ENCODE results near the gene KDF1. TPM values are rescaled to one million over a fixed set of nuclear protein-coding genes. Genes with fewer than 3 reads are reported as not detected.

KDF1 gene
- total and polyA plus RNA-seq, 2 experiments from 2014 or later = 13.6 to 21.1 TPM

DNA sequence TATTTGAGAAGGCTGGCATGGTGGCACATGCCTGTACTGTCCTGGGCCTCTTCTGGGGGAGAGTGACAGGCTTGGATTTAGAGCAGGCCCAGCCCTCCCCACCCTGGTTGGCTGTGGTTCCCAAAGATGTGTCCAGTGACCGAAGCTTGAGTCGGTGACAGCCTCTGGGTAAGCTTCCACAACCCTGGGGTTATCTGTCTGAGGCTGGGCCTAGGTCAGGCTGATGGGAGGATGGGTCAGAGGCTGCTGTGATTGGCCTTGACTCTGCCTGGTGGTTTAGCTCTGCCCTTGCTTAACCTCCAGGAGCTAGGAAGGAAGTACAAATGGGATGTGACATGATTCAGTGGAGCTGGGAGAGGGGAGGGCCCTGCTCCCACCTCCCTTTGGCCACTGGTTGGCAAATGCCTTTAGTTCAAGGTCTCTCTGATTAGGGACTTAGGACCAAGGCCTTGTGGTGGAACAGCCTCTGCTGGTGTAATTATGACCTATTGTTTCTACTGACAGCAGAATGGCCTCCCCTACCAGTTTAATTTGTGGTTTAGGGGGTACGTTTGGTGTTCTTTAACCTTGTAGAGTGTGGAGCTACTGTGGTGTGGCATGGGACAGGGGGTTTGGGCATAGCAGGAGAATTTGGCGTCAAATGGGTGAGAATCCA is 22.1 kb downstream of the KDF1 start (continued):
- TF ChIP-seq, protein P1, sequence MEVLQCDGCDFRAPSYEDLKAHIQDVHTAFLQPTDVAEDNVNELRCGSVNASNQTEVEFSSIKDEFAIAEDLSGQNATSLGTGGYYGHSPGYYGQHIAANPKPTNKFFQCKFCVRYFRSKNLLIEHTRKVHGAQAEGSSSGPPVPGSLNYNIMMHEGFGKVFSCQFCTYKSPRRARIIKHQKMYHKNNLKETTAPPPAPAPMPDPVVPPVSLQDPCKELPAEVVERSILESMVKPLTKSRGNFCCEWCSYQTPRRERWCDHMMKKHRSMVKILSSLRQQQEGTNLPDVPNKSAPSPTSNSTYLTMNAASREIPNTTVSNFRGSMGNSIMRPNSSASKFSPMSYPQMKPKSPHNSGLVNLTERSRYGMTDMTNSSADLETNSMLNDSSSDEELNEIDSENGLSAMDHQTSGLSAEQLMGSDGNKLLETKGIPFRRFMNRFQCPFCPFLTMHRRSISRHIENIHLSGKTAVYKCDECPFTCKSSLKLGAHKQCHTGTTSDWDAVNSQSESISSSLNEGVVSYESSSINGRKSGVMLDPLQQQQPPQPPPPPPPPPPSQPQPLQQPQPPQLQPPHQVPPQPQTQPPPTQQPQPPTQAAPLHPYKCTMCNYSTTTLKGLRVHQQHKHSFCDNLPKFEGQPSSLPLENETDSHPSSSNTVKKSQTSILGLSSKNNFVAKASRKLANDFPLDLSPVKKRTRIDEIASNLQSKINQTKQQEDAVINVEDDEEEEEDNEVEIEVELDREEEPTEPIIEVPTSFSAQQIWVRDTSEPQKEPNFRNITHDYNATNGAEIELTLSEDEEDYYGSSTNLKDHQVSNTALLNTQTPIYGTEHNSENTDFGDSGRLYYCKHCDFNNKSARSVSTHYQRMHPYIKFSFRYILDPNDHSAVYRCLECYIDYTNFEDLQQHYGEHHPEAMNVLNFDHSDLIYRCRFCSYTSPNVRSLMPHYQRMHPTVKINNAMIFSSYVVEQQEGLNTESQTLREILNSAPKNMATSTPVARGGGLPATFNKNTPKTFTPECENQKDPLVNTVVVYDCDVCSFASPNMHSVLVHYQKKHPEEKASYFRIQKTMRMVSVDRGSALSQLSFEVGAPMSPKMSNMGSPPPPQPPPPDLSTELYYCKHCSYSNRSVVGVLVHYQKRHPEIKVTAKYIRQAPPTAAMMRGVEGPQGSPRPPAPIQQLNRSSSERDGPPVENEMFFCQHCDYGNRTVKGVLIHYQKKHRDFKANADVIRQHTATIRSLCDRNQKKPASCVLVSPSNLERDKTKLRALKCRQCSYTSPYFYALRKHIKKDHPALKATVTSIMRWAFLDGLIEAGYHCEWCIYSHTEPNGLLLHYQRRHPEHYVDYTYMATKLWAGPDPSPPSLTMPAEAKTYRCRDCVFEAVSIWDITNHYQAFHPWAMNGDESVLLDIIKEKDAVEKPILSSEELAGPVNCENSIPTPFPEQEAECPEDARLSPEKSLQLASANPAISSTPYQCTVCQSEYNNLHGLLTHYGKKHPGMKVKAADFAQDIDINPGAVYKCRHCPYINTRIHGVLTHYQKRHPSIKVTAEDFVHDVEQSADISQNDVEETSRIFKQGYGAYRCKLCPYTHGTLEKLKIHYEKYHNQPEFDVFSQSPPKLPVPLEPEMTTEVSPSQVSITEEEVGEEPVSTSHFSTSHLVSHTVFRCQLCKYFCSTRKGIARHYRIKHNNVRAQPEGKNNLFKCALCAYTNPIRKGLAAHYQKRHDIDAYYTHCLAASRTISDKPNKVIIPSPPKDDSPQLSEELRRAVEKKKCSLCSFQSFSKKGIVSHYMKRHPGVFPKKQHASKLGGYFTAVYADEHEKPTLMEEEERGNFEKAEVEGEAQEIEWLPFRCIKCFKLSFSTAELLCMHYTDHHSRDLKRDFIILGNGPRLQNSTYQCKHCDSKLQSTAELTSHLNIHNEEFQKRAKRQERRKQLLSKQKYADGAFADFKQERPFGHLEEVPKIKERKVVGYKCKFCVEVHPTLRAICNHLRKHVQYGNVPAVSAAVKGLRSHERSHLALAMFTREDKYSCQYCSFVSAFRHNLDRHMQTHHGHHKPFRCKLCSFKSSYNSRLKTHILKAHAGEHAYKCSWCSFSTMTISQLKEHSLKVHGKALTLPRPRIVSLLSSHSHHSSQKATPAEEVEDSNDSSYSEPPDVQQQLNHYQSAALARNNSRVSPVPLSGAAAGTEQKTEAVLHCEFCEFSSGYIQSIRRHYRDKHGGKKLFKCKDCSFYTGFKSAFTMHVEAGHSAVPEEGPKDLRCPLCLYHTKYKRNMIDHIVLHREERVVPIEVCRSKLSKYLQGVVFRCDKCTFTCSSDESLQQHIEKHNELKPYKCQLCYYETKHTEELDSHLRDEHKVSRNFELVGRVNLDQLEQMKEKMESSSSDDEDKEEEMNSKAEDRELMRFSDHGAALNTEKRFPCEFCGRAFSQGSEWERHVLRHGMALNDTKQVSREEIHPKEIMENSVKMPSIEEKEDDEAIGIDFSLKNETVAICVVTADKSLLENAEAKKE (CRISPR knock-in tag; IDR thresholded peaks at IDR 0.05) = no peak
- TF ChIP-seq, protein P2, sequence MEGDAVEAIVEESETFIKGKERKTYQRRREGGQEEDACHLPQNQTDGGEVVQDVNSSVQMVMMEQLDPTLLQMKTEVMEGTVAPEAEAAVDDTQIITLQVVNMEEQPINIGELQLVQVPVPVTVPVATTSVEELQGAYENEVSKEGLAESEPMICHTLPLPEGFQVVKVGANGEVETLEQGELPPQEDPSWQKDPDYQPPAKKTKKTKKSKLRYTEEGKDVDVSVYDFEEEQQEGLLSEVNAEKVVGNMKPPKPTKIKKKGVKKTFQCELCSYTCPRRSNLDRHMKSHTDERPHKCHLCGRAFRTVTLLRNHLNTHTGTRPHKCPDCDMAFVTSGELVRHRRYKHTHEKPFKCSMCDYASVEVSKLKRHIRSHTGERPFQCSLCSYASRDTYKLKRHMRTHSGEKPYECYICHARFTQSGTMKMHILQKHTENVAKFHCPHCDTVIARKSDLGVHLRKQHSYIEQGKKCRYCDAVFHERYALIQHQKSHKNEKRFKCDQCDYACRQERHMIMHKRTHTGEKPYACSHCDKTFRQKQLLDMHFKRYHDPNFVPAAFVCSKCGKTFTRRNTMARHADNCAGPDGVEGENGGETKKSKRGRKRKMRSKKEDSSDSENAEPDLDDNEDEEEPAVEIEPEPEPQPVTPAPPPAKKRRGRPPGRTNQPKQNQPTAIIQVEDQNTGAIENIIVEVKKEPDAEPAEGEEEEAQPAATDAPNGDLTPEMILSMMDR (conservative IDR thresholded peaks at IDR 0.05; ENCODE audit: low read depth in 2 of 2) = no peak
- TF ChIP-seq, protein P3, sequence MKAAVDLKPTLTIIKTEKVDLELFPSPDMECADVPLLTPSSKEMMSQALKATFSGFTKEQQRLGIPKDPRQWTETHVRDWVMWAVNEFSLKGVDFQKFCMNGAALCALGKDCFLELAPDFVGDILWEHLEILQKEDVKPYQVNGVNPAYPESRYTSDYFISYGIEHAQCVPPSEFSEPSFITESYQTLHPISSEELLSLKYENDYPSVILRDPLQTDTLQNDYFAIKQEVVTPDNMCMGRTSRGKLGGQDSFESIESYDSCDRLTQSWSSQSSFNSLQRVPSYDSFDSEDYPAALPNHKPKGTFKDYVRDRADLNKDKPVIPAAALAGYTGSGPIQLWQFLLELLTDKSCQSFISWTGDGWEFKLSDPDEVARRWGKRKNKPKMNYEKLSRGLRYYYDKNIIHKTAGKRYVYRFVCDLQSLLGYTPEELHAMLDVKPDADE (IDR thresholded peaks at IDR 0.05) = no peak
- no peak for TF ChIP-seq JUNB (IDR thresholded peaks at IDR 0.05; ENCODE audit: unreplicated experiment)
- TF ChIP-seq, protein P4, sequence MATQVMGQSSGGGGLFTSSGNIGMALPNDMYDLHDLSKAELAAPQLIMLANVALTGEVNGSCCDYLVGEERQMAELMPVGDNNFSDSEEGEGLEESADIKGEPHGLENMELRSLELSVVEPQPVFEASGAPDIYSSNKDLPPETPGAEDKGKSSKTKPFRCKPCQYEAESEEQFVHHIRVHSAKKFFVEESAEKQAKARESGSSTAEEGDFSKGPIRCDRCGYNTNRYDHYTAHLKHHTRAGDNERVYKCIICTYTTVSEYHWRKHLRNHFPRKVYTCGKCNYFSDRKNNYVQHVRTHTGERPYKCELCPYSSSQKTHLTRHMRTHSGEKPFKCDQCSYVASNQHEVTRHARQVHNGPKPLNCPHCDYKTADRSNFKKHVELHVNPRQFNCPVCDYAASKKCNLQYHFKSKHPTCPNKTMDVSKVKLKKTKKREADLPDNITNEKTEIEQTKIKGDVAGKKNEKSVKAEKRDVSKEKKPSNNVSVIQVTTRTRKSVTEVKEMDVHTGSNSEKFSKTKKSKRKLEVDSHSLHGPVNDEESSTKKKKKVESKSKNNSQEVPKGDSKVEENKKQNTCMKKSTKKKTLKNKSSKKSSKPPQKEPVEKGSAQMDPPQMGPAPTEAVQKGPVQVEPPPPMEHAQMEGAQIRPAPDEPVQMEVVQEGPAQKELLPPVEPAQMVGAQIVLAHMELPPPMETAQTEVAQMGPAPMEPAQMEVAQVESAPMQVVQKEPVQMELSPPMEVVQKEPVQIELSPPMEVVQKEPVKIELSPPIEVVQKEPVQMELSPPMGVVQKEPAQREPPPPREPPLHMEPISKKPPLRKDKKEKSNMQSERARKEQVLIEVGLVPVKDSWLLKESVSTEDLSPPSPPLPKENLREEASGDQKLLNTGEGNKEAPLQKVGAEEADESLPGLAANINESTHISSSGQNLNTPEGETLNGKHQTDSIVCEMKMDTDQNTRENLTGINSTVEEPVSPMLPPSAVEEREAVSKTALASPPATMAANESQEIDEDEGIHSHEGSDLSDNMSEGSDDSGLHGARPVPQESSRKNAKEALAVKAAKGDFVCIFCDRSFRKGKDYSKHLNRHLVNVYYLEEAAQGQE (IDR thresholded peaks at IDR 0.05; ENCODE audit: unreplicated experiment) = no peak
